Loucy (cell line): ENCODE measurements around the gene SLC35E4.

Experiments
- H2AFZ ChIP-seq: fragments of 200-600 bp; sonication (generic); 2 replicates; pipeline ENCODE4 v1.6.0; 2016; ENCODE audit warnings: antibody characterized with exemption, mild to moderate bottlenecking, low read length, moderate library complexity
- H3F3A ChIP-seq: fragments of 200-600 bp; 2 replicates; pipeline ENCODE4 v1.6.0; 2016; ENCODE audit warnings: antibody characterized with exemption, low read depth, mild to moderate bottlenecking
- H3K27me3 ChIP-seq: fragments of 200-600 bp; sonication (generic); 2 replicates; pipeline ENCODE4 v1.6.1; 2014; ENCODE audit warnings: low read length, mild to moderate bottlenecking; ENCODE audit not compliant: insufficient read depth, poor library complexity, severe bottlenecking
- H3K36me3 ChIP-seq: fragments of 200-600 bp; sonication (generic); 2 replicates; pipeline ENCODE4 v1.6.1; 2016; ENCODE audit warnings: low read length; ENCODE audit not compliant: insufficient read depth
- H3K4me1 ChIP-seq: fragments of 200-600 bp; sonication (generic); 2 replicates; pipeline ENCODE4 v1.5.1; 2014; ENCODE audit warnings: low read length, mild to moderate bottlenecking; ENCODE audit not compliant: insufficient read depth, poor library complexity, severe bottlenecking
- H3K4me2 ChIP-seq: fragments of 200-600 bp; sonication (generic); 2 replicates; pipeline ENCODE4 v1.6.0; 2014; ENCODE audit warnings: antibody characterized with exemption, low read length, low read depth, mild to moderate bottlenecking; ENCODE audit not compliant: poor library complexity, severe bottlenecking
- H3K4me3 ChIP-seq: fragments of 200-600 bp; sonication (generic); 2 replicates; pipeline ENCODE4 v1.5.1; 2014; ENCODE audit warnings: low read length, mild to moderate bottlenecking, mixed read lengths; ENCODE audit not compliant: poor library complexity, severe bottlenecking
- H3K79me2 ChIP-seq: fragments of 200-600 bp; sonication (generic); 2 replicates; pipeline ENCODE4 v1.6.1; 2014; ENCODE audit warnings: low read length; ENCODE audit not compliant: insufficient read depth
- H3K9ac ChIP-seq: fragments of 200-600 bp; sonication (generic); 2 replicates; pipeline ENCODE4 v1.6.0; 2014; ENCODE audit warnings: mild to moderate bottlenecking, low read depth, low read length, moderate library complexity; ENCODE audit not compliant: poor library complexity, severe bottlenecking
- H3K9me2 ChIP-seq: fragments of 200-600 bp; sonication (generic); replicated peaks from 2 replicates; pipeline ENCODE4 v1.6.1; 2016; ENCODE audit warnings: low read depth, low read length, mixed read lengths
- H3K9me3 ChIP-seq: fragments of 200-600 bp; sonication (generic); 2 replicates; pipeline ENCODE4 v1.6.1; 2014; ENCODE audit warnings: mild to moderate bottlenecking, antibody characterized with exemption, low read length, low read depth; ENCODE audit not compliant: insufficient read depth
- H4K20me1 ChIP-seq: fragments of 200-600 bp; sonication (generic); 2 replicates; pipeline ENCODE4 v1.6.0; 2014; ENCODE audit warnings: antibody characterized with exemption, low read length, mild to moderate bottlenecking; ENCODE audit not compliant: insufficient read depth, poor library complexity, severe bottlenecking
- EZH2phosphoT487 ChIP-seq: fragments of 200-600 bp; IDR thresholded peaks from 2 replicates; pipeline ENCODE4 v1.6.1; 2018; ENCODE audit warnings: antibody characterized with exemption, mild to moderate bottlenecking, moderate library complexity, borderline replicate concordance
- TF ChIP-seq, protein P1 (sequence below): fragments of 200-600 bp; sonication (generic); conservative IDR thresholded peaks from 2 replicates; pipeline ENCODE4 v1.5.1; 2014; ENCODE audit warnings: mild to moderate bottlenecking, antibody characterized with exemption, low read length

Gene SLC35E4

DNA sequence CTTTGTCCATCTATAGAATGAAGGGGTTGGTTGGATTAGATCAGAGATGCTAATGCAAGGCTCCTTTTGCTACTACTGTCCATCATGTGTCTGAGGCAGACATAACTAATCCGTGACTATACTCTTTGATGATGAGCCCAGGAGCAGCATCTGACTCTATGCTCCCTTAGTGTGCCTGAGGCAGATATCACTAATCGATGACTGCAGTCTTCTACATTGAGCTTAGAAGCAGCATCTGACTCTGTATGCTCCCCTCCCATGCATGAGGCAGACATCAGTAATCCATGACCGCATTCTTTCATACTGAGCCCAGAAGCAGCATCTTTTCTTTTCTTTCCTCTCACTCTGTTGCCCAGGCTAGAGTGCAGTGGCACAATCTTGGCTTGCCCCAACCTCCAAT lies 24.4 kb upstream of the SLC35E4 start:
- H3F3A ChIP-seq, result no peaks in the 10 kb centered on the region
- H2AFZ ChIP-seq, result no peak overlapping the region
- no peaks in the 10 kb centered on the region for H3K9me2 ChIP-seq
- no peak overlapping the region for H3K4me3 ChIP-seq
- H3K79me2 ChIP-seq, result no peaks in the 10 kb centered on the region
- no peak overlapping the region for H3K9ac ChIP-seq
- H3K27me3 ChIP-seq, result no peaks in the 10 kb centered on the region
- TF ChIP-seq EZH2phosphoT487, result no peak
- TF ChIP-seq, protein P1, sequence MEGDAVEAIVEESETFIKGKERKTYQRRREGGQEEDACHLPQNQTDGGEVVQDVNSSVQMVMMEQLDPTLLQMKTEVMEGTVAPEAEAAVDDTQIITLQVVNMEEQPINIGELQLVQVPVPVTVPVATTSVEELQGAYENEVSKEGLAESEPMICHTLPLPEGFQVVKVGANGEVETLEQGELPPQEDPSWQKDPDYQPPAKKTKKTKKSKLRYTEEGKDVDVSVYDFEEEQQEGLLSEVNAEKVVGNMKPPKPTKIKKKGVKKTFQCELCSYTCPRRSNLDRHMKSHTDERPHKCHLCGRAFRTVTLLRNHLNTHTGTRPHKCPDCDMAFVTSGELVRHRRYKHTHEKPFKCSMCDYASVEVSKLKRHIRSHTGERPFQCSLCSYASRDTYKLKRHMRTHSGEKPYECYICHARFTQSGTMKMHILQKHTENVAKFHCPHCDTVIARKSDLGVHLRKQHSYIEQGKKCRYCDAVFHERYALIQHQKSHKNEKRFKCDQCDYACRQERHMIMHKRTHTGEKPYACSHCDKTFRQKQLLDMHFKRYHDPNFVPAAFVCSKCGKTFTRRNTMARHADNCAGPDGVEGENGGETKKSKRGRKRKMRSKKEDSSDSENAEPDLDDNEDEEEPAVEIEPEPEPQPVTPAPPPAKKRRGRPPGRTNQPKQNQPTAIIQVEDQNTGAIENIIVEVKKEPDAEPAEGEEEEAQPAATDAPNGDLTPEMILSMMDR, result no peak
- H3K4me1 ChIP-seq, result peaks cover 26% of the 10 kb centered on the region
- H4K20me1 ChIP-seq, result no peaks in the 10 kb centered on the region
- no peak overlapping the region for H3K4me2 ChIP-seq
- H3K9me3 ChIP-seq, result no peaks in the 10 kb centered on the region
- H3K36me3 ChIP-seq, result no peaks in the 10 kb centered on the region

DNA sequence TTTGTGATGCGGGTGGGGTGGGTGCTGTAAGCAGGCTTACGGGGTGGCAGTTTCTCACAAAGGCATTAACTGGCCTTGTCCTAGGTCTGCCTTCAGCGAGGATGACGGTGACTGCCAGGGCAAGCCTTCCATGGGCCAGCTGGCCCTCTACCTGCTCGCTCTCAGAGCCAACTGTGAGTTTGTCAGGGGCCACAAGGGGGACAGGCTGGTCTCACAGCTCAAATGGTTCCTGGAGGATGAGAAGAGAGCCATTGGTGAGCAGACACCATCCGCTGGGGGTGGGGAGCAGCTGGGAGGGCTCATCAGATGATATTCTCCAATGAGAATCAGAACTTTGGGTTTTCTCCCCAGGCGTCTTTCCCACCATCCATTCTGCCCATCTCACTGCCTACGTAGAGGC lies 22.8 kb upstream of the SLC35E4 start:
- Histone ChIP-seq H2AFZ (no peak overlapping the region), H3K79me2 (no peaks in the 10 kb centered on the region), H3K4me3 (no peak overlapping the region), H4K20me1 (no peaks in the 10 kb centered on the region), H3K4me1 (peaks cover 19% of the 10 kb centered on the region), H3K9me2 (no peaks in the 10 kb centered on the region), H3K36me3 (no peaks in the 10 kb centered on the region), H3K27me3 (no peaks in the 10 kb centered on the region), H3F3A (no peaks in the 10 kb centered on the region), H3K9me3 (no peaks in the 10 kb centered on the region), H3K9ac (no peak overlapping the region), H3K4me2 (no peak overlapping the region)
- no peak for TF ChIP-seq EZH2phosphoT487
- TF ChIP-seq, protein P1, result no peak

DNA sequence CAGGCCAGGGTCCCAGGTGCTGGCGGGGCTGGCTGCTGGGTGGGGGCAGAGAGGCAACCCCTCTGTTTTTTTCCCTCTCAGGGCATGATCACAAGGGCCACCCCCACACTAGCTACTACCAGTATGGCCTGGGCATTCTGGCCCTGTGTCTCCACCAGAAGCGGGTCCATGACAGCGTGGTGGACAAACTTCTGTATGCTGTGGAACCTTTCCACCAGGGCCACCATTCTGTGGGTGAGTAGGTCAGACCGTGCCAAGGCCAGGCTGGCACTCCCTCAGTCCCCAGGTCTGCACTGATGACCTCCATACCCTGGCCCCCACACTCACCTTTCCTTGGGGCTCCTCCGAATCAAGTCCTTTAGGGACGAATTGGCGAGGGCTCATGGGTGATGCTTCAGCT lies 21.3 kb upstream of the SLC35E4 start:
- Histone ChIP-seq H3F3A (no peaks in the 10 kb centered on the region), H2AFZ (no peak overlapping the region), H3K79me2 (no peaks in the 10 kb centered on the region), H3K4me1 (peaks cover 5% of the 10 kb centered on the region), H3K36me3 (no peaks in the 10 kb centered on the region), H3K9me2 (no peaks in the 10 kb centered on the region), H3K9me3 (no peaks in the 10 kb centered on the region), H3K27me3 (no peaks in the 10 kb centered on the region), H3K4me3 (no peak overlapping the region), H3K9ac (no peak overlapping the region), H4K20me1 (no peaks in the 10 kb centered on the region), H3K4me2 (no peak overlapping the region)
- TF ChIP-seq EZH2phosphoT487, result no peak
- TF ChIP-seq, protein P1, result no peak
